ENCODE results near the gene TSEN15. TPM values are rescaled to one million over a fixed set of nuclear protein-coding genes. Genes with fewer than 3 reads are reported as not detected.
A peak's percentile ranks its signal among the peaks of the same experiment; 100 is the strongest.

The TSEN15 gene
- total RNA-seq, 1 donor from 2014 or later: 50.2 TPM

GRCh38 chr1:184049836-184050468 is 1.6 kb upstream of the TSEN15 start:
- H3K27me3 Mint-ChIP-seq (ENCODE audit: insufficient read depth): peaks cover 31% of the 10 kb centered on the region
- DNase-seq (ENCODE audit: low spot score): no peak
- peak overlapping the region; percentile 56 for H3K4me3 Mint-ChIP-seq
- H3K36me3 Mint-ChIP-seq (ENCODE audit: low read depth): peaks cover 6% of the 10 kb centered on the region
- H3K27ac Mint-ChIP-seq: no peak overlapping the region
- intact Hi-C loops (cut with micrococcal nuclease): loop anchor here (2.0 to 5.0 kb wide), 6 partner anchors 111 to 1107 kb away; partner anchors contain the start of genes APOBEC4, EDEM3, SMG7 and SWT1
- no peaks in the 10 kb centered on the region for H3K9me3 Mint-ChIP-seq
- H3K4me1 Mint-ChIP-seq (ENCODE audit: low read depth): peaks cover 36% of the 10 kb centered on the region

- H3K27me3 Mint-ChIP-seq (ENCODE audit: insufficient read depth): peaks cover 31% of the 10 kb centered on the region
- H3K9me3 Mint-ChIP-seq: no peaks in the 10 kb centered on the region
- intact Hi-C loops (cut with micrococcal nuclease): loop anchor here (1.0 to 5.0 kb wide), 7 partner anchors 13 to 1107 kb away; partner anchors contain the start of genes APOBEC4, COLGALT2, EDEM3 and SMG7
- peak overlapping the region; percentile 89 for H3K27ac Mint-ChIP-seq
- H3K36me3 Mint-ChIP-seq (ENCODE audit: low read depth): peaks cover 10% of the 10 kb centered on the region
- H3K4me1 Mint-ChIP-seq (ENCODE audit: low read depth): peaks cover 36% of the 10 kb centered on the region
- H3K4me3 Mint-ChIP-seq: peak overlapping the region; percentile 99
- no peak for DNase-seq (ENCODE audit: low spot score)
These were observed 894 bp upstream of the TSEN15 start for GRCh38 chr1:184050636-184051035.

GRCh38 chr1:184051138-184051484 is 419 bp upstream of the TSEN15 start:
- Mint-ChIP-seq H3K27ac (peak overlapping the region; percentile 89), H3K36me3 (ENCODE audit: low read depth) (peaks cover 10% of the 10 kb centered on the region), H3K4me3 (peak overlapping the region; percentile 99), H3K9me3 (no peaks in the 10 kb centered on the region), H3K4me1 (ENCODE audit: low read depth) (peaks cover 36% of the 10 kb centered on the region), H3K27me3 (ENCODE audit: insufficient read depth) (peaks cover 31% of the 10 kb centered on the region)
- intact Hi-C loops (cut with micrococcal nuclease): loop anchor here (1.0 to 5.0 kb wide), 7 partner anchors 14 to 1106 kb away; partner anchors contain the start of genes APOBEC4, COLGALT2, EDEM3 and SMG7
- no peak for DNase-seq (ENCODE audit: low spot score)

- H3K27ac Mint-ChIP-seq: peak overlapping the region; percentile 99
These were observed 647 bp downstream of the TSEN15 start for GRCh38 chr1:184052194-184052559.

GRCh38 chr1:184052750-184053149 is 1.2 kb downstream of the TSEN15 start:
- Mint-ChIP-seq H3K4me1 (ENCODE audit: low read depth) (peaks cover 46% of the 10 kb centered on the region), H3K27me3 (ENCODE audit: insufficient read depth) (peaks cover 19% of the 10 kb centered on the region), H3K36me3 (ENCODE audit: low read depth) (peaks cover 16% of the 10 kb centered on the region), H3K4me3 (peak overlapping the region; percentile 99), H3K27ac (peak overlapping the region; percentile 99), H3K9me3 (no peaks in the 10 kb centered on the region)
- intact Hi-C loops (cut with micrococcal nuclease): loop anchor here (1.0 to 5.0 kb wide), 7 partner anchors 96 to 1105 kb away; partner anchors contain the start of genes APOBEC4, EDEM3, SMG7 and SWT1
- DNase-seq (ENCODE audit: low spot score): no peak

More at GRCh38 chr1:184052194-184052559, 647 bp downstream of the TSEN15 start:
- H3K27me3 Mint-ChIP-seq (ENCODE audit: insufficient read depth): peaks cover 23% of the 10 kb centered on the region
- intact Hi-C loops (cut with micrococcal nuclease): loop anchor here (1.0 to 5.0 kb wide), 7 partner anchors 96 to 1105 kb away; partner anchors contain the start of genes APOBEC4, EDEM3, SMG7 and SWT1
- H3K9me3 Mint-ChIP-seq: no peaks in the 10 kb centered on the region
- peaks cover 45% of the 10 kb centered on the region for H3K4me1 Mint-ChIP-seq (ENCODE audit: low read depth)
- DNase-seq (ENCODE audit: low spot score): no peak
- H3K4me3 Mint-ChIP-seq: peak overlapping the region; percentile 99
- peaks cover 16% of the 10 kb centered on the region for H3K36me3 Mint-ChIP-seq (ENCODE audit: low read depth)

GRCh38 chr1:184053881-184054280 is 2.4 kb downstream of the TSEN15 start:
- peaks cover 47% of the 10 kb centered on the region for H3K4me1 Mint-ChIP-seq (ENCODE audit: low read depth)
- peaks cover 17% of the 10 kb centered on the region for H3K36me3 Mint-ChIP-seq (ENCODE audit: low read depth)
- DNase-seq (ENCODE audit: low spot score): no peak
- no peak overlapping the region for H3K4me3 Mint-ChIP-seq
- no peaks in the 10 kb centered on the region for H3K9me3 Mint-ChIP-seq
- intact Hi-C loops (cut with micrococcal nuclease): loop anchor here (2.0 to 5.0 kb wide), 6 partner anchors 212 to 1103 kb away; partner anchors contain the start of genes APOBEC4, EDEM3, SMG7 and SWT1
- peaks cover 10% of the 10 kb centered on the region for H3K27me3 Mint-ChIP-seq (ENCODE audit: insufficient read depth)
- no peak overlapping the region for H3K27ac Mint-ChIP-seq

GRCh38 chr1:184056921-184057555 is 5.5 kb downstream of the TSEN15 start:
- H3K9me3 Mint-ChIP-seq: no peaks in the 10 kb centered on the region
- H3K36me3 Mint-ChIP-seq (ENCODE audit: low read depth): peaks cover 26% of the 10 kb centered on the region
- H3K27me3 Mint-ChIP-seq (ENCODE audit: insufficient read depth): no peaks in the 10 kb centered on the region
- no peak overlapping the region for H3K4me3 Mint-ChIP-seq
- H3K27ac Mint-ChIP-seq: no peak overlapping the region
- DNase-seq (ENCODE audit: low spot score): no peak
- H3K4me1 Mint-ChIP-seq (ENCODE audit: low read depth): peaks cover 35% of the 10 kb centered on the region
- intact Hi-C loops (cut with micrococcal nuclease): no loop called here

- Mint-ChIP-seq H3K36me3 (ENCODE audit: low read depth) (peaks cover 34% of the 10 kb centered on the region), H3K4me1 (ENCODE audit: low read depth) (peaks cover 20% of the 10 kb centered on the region), H3K27me3 (ENCODE audit: insufficient read depth) (no peaks in the 10 kb centered on the region), H3K9me3 (no peaks in the 10 kb centered on the region), H3K4me3 (no peak overlapping the region), H3K27ac (no peak overlapping the region)
- intact Hi-C loops (cut with micrococcal nuclease): no loop called here
- no peak for DNase-seq (ENCODE audit: low spot score)
These were observed 8.4 kb downstream of the TSEN15 start for GRCh38 chr1:184059887-184060286.

- no peak for DNase-seq (ENCODE audit: low spot score)
- Mint-ChIP-seq H3K36me3 (ENCODE audit: low read depth) (peaks cover 29% of the 10 kb centered on the region), H3K27me3 (ENCODE audit: insufficient read depth) (no peaks in the 10 kb centered on the region), H3K9me3 (no peaks in the 10 kb centered on the region), H3K4me3 (no peak overlapping the region), H3K4me1 (ENCODE audit: low read depth) (peaks cover 20% of the 10 kb centered on the region), H3K27ac (no peak overlapping the region)
- intact Hi-C loops (cut with micrococcal nuclease): no loop called here
These were observed 8.8 kb downstream of the TSEN15 start for GRCh38 chr1:184060316-184060715.

GRCh38 chr1:184061396-184062003 is 10.0 kb downstream of the TSEN15 start:
- H3K27me3 Mint-ChIP-seq (ENCODE audit: insufficient read depth): no peaks in the 10 kb centered on the region
- DNase-seq (ENCODE audit: low spot score): no peak
- no peaks in the 10 kb centered on the region for H3K9me3 Mint-ChIP-seq
- peaks cover 18% of the 10 kb centered on the region for H3K4me1 Mint-ChIP-seq (ENCODE audit: low read depth)
- H3K27ac Mint-ChIP-seq: peak overlapping the region; percentile 3
- peaks cover 37% of the 10 kb centered on the region for H3K36me3 Mint-ChIP-seq (ENCODE audit: low read depth)
- no peak overlapping the region for H3K4me3 Mint-ChIP-seq
- intact Hi-C loops (cut with micrococcal nuclease): no loop called here

- DNase-seq (ENCODE audit: low spot score): no peak
- H3K4me1 Mint-ChIP-seq (ENCODE audit: low read depth): peaks cover 10% of the 10 kb centered on the region
- peaks cover 37% of the 10 kb centered on the region for H3K36me3 Mint-ChIP-seq (ENCODE audit: low read depth)
- intact Hi-C loops (cut with micrococcal nuclease): no loop called here
- H3K9me3 Mint-ChIP-seq: no peaks in the 10 kb centered on the region
- no peak overlapping the region for H3K27ac Mint-ChIP-seq
- H3K4me3 Mint-ChIP-seq: no peak overlapping the region
- H3K27me3 Mint-ChIP-seq (ENCODE audit: insufficient read depth): no peaks in the 10 kb centered on the region
These were observed 11.2 kb downstream of the TSEN15 start for GRCh38 chr1:184062640-184063286.

GRCh38 chr1:184065559-184065958 is 14.0 kb downstream of the TSEN15 start:
- H3K4me3 Mint-ChIP-seq: no peak overlapping the region
- H3K27me3 Mint-ChIP-seq (ENCODE audit: insufficient read depth): no peaks in the 10 kb centered on the region
- no peak overlapping the region for H3K27ac Mint-ChIP-seq
- intact Hi-C loops (cut with micrococcal nuclease): no loop called here
- no peaks in the 10 kb centered on the region for H3K9me3 Mint-ChIP-seq
- no peak for DNase-seq (ENCODE audit: low spot score)
- peaks cover 15% of the 10 kb centered on the region for H3K4me1 Mint-ChIP-seq (ENCODE audit: low read depth)
- H3K36me3 Mint-ChIP-seq (ENCODE audit: low read depth): peaks cover 31% of the 10 kb centered on the region

Data from activated T-helper 1 cell treated with anti-CD3 and anti-CD28 coated beads, Interleukin-12 subunit alpha, Interleukin-12 subunit beta, Interleukin-2, Interleukin-4 antibody, amounts not matched to agents 30 ng/mL and 10 ng/mL and 1 ng/mL, durations not matched to agents 14 hours and 24 hours and 36 hours (primary cell).